Measurements from ENCODE around the gene ANKRD63.

- TF ChIP-seq CTCF (IDR thresholded peaks at IDR 0.05) (no peak), POLR2A (IDR thresholded peaks at IDR 0.05) (no peak), POLR2AphosphoS5 (IDR thresholded peaks at IDR 0.05) (no peak)
Observed at GRCh38 chr15:40298216-40298935, 15.5 kb upstream of the ANKRD63 start.
